ENCODE data around the gene CSNK1A1.
"Not testable (repeated sequence)": the region's sequence is repeated elsewhere in the genome, so short reads cannot be mapped to it uniquely, and the experiment has no call there.

The CSNK1A1 gene

GRCh38 chr5:149551227-149552037 is at the start of gene CSNK1A1:
Gene CSNK1A1, minus strand, starts transcription at chr5:149551439. Its CDS starts 475 bp downstream, at chr5:149550964.
- peak; percentile 92 for DNase-seq

DNA sequence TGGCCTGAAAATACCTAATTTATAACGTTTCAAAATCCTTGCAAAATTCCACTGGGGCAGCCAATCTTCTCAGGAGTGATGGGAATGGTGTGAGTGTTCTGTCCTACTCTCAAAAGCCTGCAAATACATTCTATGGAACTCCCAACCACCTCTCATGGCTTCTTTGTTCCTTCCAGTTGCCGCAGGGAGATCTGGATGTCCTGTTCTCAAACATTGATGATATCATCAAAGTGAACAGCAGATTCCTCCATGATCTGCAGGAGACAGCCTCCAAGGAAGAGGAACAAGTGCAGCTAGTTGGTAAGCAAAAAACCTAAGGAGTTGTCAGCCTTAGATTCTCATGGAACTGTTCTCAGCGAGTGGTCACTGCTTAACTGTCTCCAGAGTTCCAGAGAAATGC is 49.7 kb upstream of the CSNK1A1 start:
- DNase-seq, result no peak

- no peak for DNase-seq
Observed at GRCh38 chr5:149599375-149599774, 48.1 kb upstream of the CSNK1A1 start.

- no peak for DNase-seq
Observed at GRCh38 chr5:149598966-149599365, 47.7 kb upstream of the CSNK1A1 start.

- not testable (repeated sequence) for DNase-seq
Observed at GRCh38 chr5:149598234-149598633, 47.0 kb upstream of the CSNK1A1 start.

- no peak for DNase-seq
Observed at GRCh38 chr5:149597618-149598017, 46.4 kb upstream of the CSNK1A1 start.

DNA sequence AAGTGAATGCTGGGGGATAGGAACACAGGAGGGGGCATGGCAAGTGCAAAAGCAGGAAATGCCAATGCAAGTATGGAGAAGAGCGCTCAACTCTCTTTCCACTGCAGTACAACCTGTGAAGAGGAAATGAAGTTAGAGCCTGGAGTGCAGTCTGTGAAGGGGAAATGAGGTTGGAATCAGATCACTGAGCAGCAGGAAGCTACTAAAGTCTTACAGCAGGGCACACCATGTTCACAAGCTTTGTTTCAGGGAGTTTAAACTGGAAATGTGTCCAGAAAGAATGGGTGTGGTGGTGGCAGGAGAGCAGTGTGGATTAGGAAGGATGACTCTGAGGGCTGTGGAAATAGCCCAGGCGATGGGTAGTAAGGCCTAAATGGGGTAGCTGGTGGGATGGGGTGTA is 45.5 kb upstream of the CSNK1A1 start:
- no peak for DNase-seq

DNA sequence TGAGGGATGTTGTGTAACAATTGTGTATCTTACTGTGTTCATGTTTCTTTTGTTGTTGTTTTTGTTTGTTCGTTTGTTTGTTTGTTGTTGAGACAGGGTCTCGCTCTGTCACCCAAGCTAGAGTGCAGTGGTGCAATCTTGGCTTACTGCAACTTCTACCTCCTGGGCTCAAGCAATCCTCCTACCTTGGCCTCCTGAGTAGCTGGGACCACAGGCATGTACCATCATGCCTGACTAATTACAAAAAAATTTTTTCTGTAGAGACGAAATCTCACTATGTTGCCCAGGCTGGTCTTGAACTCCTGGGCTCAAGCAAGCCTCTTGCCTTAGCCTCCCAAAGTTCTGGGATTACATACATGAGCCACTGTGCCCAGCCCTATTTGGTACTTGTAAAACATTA is 43.9 kb upstream of the CSNK1A1 start:
- DNase-seq, result not testable (repeated sequence)

GRCh38 chr5:149594206-149594895 is 43.1 kb upstream of the CSNK1A1 start:
- no peak for DNase-seq

DNA sequence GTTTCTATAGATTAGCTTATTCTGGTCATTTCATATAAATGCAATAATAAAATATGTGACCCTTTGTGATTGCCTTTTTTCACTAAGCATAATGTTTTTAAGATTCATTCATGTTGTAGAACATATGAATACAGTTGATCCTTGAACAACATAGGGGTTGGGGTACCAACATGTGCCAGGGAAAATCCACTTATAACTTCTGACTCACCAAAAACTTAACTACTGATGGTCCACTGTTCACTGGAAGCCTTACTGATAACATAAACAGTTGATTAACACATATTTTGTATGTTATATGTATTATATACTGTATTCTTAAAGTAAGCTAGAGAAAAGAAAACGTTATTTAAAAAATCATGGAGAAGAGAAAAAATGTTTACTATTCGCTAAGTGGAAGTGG is 42.1 kb upstream of the CSNK1A1 start:
- DNase-seq, result no peak

- DNase-seq, result no peak
Observed at GRCh38 chr5:149588936-149589335, 37.7 kb upstream of the CSNK1A1 start.

DNA sequence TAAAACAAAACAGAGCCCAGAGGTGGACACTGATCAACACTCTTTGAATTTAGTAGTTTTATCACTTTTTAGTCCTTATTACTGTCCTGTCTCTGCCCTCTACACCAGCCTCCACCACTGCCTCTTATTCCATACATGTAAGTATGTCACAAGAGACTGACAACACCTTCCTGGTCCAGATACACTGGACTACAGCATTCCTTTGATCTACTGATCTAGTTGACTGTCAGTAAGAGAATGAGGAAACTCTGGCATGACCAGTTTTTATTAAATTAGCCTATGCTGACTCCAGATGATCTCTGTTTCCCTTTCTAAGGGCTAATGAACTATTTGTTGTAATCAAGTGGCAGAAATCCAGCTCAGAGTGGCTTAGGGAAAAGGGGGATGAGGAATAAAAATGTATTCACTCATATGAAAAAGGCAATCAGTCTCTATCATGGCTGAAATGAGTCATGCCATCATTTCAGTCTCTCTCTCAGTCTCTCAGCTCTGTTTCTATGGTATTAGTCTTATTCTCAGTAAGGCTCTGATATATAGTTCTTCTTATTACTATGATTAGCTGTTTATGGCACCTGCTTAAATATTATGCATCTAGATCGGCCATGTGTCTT is 35.6 kb upstream of the CSNK1A1 start:
- no peak for DNase-seq

DNA sequence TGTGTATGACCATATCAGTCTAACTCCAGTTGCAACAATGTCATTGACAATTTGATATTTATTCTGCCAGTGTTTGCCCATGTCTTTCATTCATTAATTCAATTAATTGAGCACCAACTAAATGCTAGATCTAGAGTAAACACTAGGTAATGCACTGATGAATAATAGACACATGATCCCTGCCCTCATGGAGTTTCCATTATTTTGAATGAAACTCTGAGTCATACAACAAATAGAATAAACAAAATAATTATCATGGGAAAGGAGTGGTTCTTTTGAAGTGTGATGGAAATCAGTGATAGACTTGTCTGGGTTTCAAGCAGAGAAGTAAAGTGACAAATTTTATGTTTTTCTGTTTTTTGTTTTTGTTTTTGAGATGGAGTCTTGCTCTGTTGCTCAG is 34.7 kb upstream of the CSNK1A1 start:
- no peak for DNase-seq

DNA sequence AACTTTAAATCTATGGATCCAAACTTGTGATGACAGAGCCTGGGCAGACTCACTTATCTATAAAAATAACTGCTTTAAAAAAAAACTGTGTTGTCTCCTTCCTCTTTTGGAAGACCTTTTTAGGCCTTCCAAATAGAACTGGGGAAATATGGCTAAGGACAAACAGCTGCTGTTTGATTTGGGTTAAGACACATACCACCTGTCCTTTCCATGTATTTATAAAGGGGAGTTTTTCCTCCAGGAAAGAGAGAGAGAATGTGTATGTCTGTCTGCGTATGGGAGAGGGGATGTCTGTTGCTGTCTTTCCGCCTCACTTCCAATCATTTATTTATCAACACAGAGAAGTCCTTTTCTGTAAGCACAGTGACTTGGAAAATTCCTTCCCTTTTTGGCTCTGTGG is 32.9 kb upstream of the CSNK1A1 start:
- DNase-seq, result no peak

- DNase-seq, result no peak
Observed at GRCh38 chr5:149583394-149583793, 32.2 kb upstream of the CSNK1A1 start.

DNA sequence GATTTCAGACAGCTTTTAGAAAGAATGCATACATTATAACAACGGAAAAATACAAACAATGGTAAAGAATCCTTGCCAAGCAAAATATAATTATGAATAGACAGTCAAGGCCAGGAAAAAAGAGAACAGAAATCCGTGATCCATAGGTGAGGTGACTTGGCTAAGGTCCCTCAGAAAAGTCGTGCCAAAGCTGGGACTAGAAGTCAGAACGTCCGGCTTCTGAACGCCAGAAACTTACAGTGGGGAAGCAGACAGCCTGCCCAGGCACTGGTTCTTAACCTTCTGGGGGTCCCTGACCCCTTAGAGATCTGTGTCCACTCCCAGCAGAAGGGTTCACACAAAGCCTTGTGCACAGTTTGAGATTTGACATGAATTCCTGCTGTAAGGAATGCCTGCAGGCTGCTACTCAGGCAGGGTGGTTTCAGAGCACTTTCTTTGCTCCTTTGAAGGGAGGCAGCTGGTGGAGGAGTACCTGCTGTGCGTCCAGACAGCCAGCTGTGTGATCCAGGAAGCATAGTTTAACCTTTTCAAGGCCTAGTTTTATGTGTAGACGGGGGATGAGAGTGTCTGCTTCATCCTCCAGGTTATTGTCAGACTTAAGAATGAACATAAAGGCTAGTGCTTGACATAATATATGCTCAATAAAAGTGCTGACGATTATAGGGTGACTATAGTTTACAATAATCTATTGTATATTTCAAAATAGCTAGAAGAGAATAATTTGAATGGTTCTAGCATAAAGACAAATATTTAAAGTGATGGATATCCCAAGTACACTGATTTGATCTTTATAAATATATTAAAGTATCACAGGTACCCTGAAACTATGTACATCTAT is 30.9 kb upstream of the CSNK1A1 start:
- no peak for DNase-seq

DNA sequence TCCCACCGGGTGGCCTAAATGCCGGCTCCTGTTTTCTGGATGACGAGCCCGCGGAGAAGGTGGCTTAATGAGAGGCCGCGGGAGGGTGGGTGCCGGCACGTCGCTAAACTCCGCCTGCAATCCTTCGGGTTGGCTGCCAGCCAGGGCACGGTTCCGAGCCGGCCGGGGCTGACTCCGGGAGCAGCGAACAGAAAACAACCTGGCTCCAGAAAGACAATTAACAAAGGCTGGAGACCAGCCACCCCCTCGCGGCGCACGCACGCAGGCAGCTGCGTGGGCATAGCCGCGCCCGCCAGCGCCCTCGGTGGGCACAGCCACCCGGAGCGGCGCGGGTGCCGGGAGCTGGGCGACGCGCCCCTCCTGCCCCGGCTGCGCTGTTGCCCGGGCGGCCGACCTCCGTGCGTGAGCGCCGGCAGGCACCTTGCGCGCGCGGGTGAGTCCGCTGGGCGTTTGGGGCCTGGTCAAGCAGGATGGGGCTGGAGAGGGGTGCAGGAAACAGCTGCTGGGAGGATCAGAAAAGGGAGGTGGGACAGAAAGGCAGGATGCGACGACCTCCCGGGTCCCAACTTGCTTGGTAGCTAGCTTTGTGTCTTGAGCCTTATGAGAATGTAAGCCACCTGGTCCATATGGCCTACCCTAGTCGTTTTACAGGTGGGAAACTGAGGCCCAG is 30.1 kb upstream of the CSNK1A1 start, which contains the start of gene ARHGEF37:
Gene ARHGEF37, plus strand, starts transcription at position 307 of the 670 bp plus-strand sequence. CDS start 16,272 bp downstream, outside the sequence.
- peak; percentile 49 for DNase-seq

- no peak for DNase-seq
Observed at GRCh38 chr5:149580808-149581191, 29.6 kb upstream of the CSNK1A1 start.

- no peak for DNase-seq
Observed at GRCh38 chr5:149578896-149579295, 27.7 kb upstream of the CSNK1A1 start.

- DNase-seq, result no peak
Observed at GRCh38 chr5:149576021-149576420, 24.8 kb upstream of the CSNK1A1 start.

DNA sequence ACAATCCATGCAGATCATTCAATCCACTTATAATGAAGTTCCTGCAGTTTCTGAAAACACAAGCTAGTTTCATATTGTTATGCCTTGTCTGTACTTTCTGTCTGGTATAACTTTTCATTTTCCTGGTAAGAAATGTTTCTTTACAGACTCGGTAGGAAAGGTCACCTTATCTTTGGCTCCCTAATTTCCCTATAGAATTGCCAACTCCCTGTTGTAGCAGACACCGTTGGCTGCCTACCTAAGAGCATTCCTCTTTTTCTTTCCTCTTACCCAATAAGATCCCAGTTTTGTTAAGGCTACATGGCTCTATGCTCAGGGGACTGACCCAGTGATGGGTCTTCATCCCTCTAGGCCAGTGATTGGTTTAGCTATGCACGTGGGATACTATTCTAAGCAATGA is 23.9 kb upstream of the CSNK1A1 start:
- no peak for DNase-seq

- DNase-seq, result no peak
Observed at GRCh38 chr5:149572576-149573231, 21.5 kb upstream of the CSNK1A1 start.

All from NCI-H748 treated with DMSO at 0.1 percent for 48 hours (cell line).